Lower lobe of right lung (tissue), 2 donors: ENCODE results near the gene BACE1. TPM values are rescaled to one million over a fixed set of nuclear protein-coding genes. Genes with fewer than 3 reads are reported as not detected.

ENCODE experiments used
- ATAC-seq, 2 donors: fragments of 200-7000 bp; cut with Tn5 transposase; one replicate each; pipeline ENCODE4 v1.9.1; 2020 to 2022; ENCODE audit warnings: mild to moderate bottlenecking in 2 of 2, moderate library complexity in 2 of 2
- DNase-seq: peaks from one replicate; pipeline ENCODE4 v3.0.0-alpha.2; 2020
- H3K27ac ChIP-seq: fragments of 200-600 bp; one replicate; pipeline ENCODE4 v1.8.0; 2022
- H3K27me3 ChIP-seq: fragments of 200-600 bp; one replicate; pipeline ENCODE4 v1.8.0; 2022; ENCODE audit warnings: low read depth
- H3K36me3 ChIP-seq: fragments of 200-600 bp; one replicate; pipeline ENCODE4 v1.8.0; 2022; ENCODE audit warnings: mild to moderate bottlenecking
- H3K4me1 ChIP-seq: fragments of 200-600 bp; one replicate; pipeline ENCODE4 v1.8.0; 2022
- H3K4me3 ChIP-seq: fragments of 200-600 bp; one replicate; pipeline ENCODE4 v1.8.0; 2022; ENCODE audit warnings: mild to moderate bottlenecking
- H3K9me3 ChIP-seq: fragments of 200-600 bp; one replicate; pipeline ENCODE4 v1.8.0; 2022
- CTCF ChIP-seq: fragments of 200-600 bp; IDR thresholded peaks from one replicate; pipeline ENCODE4 v1.8.0; 2022; ENCODE audit warnings: antibody characterized with exemption, mild to moderate bottlenecking
- intact Hi-C: fragments of 100-400 bp; cut with DNase I; formaldehyde crosslinking; loops from one replicate; pipeline ENCODE4 v1.11.0; 2022
- total RNA-seq: library from RNA; stranded (reverse); fragmentation: NEBNext Ultra II Directional; extraction: Animal tissue kit (Norgen Biotek cat#: 25700); gene quantifications from one replicate; pipeline ENCODE4 v1.2.1, GENCODE V29; 2021
- donor health status: DM: no; HTN: yes; CAD: no; lungs with severe emphysema.

Gene BACE1
- total RNA-seq, 1 donor from 2014 or later, result 28.4 TPM

- no peak overlapping the region for H3K27ac ChIP-seq
- H3K4me1 ChIP-seq, result peaks cover 6% of the 10 kb centered on the region
- H3K4me3 ChIP-seq, result no peak overlapping the region
- intact Hi-C loops, result no loop called here
- no peak for TF ChIP-seq CTCF
- H3K9me3 ChIP-seq, result no peaks in the 10 kb centered on the region
- no peak for DNase-seq
- no peaks in the 10 kb centered on the region for H3K27me3 ChIP-seq
- H3K36me3 ChIP-seq, result peaks cover 89% of the 10 kb centered on the region
- ATAC-seq, result no peak
These were observed 32.0 kb downstream of the BACE1 start for GRCh38 chr11:117284053-117284452.

GRCh38 chr11:117282956-117283355 is 33.1 kb downstream of the BACE1 start:
- Histone ChIP-seq H3K9me3 (no peaks in the 10 kb centered on the region), H3K4me3 (no peak overlapping the region), H3K4me1 (peaks cover 6% of the 10 kb centered on the region), H3K27ac (no peak overlapping the region), H3K27me3 (no peaks in the 10 kb centered on the region), H3K36me3 (peaks cover 78% of the 10 kb centered on the region)
- ATAC-seq (no peak), DNase-seq (no peak)
- no peak for TF ChIP-seq CTCF
- intact Hi-C loops, result no loop called here

GRCh38 chr11:117281869-117282268 is 34.2 kb downstream of the BACE1 start:
- Histone ChIP-seq H3K9me3 (no peaks in the 10 kb centered on the region), H3K27me3 (no peaks in the 10 kb centered on the region), H3K4me1 (peaks cover 6% of the 10 kb centered on the region), H3K36me3 (peaks cover 71% of the 10 kb centered on the region), H3K27ac (no peak overlapping the region), H3K4me3 (no peak overlapping the region)
- DNase-seq, result no peak
- intact Hi-C loops, result no loop called here
- no peak for TF ChIP-seq CTCF
- no peak for ATAC-seq

- Histone ChIP-seq H3K4me3 (no peak overlapping the region), H3K36me3 (peaks cover 66% of the 10 kb centered on the region), H3K9me3 (no peaks in the 10 kb centered on the region), H3K27me3 (no peaks in the 10 kb centered on the region), H3K4me1 (peaks cover 6% of the 10 kb centered on the region), H3K27ac (peak overlapping the region; percentile 10)
- intact Hi-C loops, result no loop called here
- DNase-seq (no peak), ATAC-seq (peak; percentile 48 to 64)
- no peak for TF ChIP-seq CTCF
These were observed 34.9 kb downstream of the BACE1 start for GRCh38 chr11:117281159-117281558.

GRCh38 chr11:117279711-117280376 is 36.2 kb downstream of the BACE1 start:
- H3K4me3 ChIP-seq, result peak overlapping the region; percentile 12
- DNase-seq, result no peak
- H3K9me3 ChIP-seq, result no peaks in the 10 kb centered on the region
- H3K27me3 ChIP-seq, result no peaks in the 10 kb centered on the region
- intact Hi-C loops, result no loop called here
- TF ChIP-seq CTCF, result no peak
- peak overlapping the region; percentile 10 for H3K27ac ChIP-seq
- ATAC-seq, result no peak
- H3K4me1 ChIP-seq, result peaks cover 6% of the 10 kb centered on the region
- H3K36me3 ChIP-seq, result peaks cover 61% of the 10 kb centered on the region
